Fibroblast of peridontal ligament (primary cell): ENCODE results near the gene ABHD14A.

Source experiments
- DNase-seq: peaks from one replicate; pipeline ENCODE4 v3.0.0-alpha.2; 2010; ENCODE audit errors: extremely low read depth

ABHD14A gene

GRCh38 chr3:51957520-51958205 lies 17.2 kb upstream of the ABHD14A start:
- no peak for DNase-seq

GRCh38 chr3:51958603-51959521 lies 16.0 kb upstream of the ABHD14A start:
- DNase-seq, result no peak

GRCh38 chr3:51959651-51960050 lies 15.2 kb upstream of the ABHD14A start:
- DNase-seq, result no peak

- DNase-seq, result no peak
Measured at GRCh38 chr3:51960386-51960785, 14.5 kb upstream of the ABHD14A start.

GRCh38 chr3:51961011-51961410 lies 13.9 kb upstream of the ABHD14A start:
- no peak for DNase-seq

- DNase-seq, result no peak
Measured at GRCh38 chr3:51961602-51962569, 13.0 kb upstream of the ABHD14A start.

GRCh38 chr3:51962854-51963530 lies 11.9 kb upstream of the ABHD14A start:
- DNase-seq, result no peak

- DNase-seq, result no peak
Measured at GRCh38 chr3:51963951-51964451, 10.9 kb upstream of the ABHD14A start.

- DNase-seq, result no peak
Measured at GRCh38 chr3:51964521-51964920, 10.3 kb upstream of the ABHD14A start.

- DNase-seq, result no peak
Measured at GRCh38 chr3:51966016-51966415, 8.8 kb upstream of the ABHD14A start.

GRCh38 chr3:51966486-51966885 lies 8.4 kb upstream of the ABHD14A start:
- no peak for DNase-seq

GRCh38 chr3:51966922-51967383 lies 7.9 kb upstream of the ABHD14A start:
- DNase-seq, result no peak

- DNase-seq, result no peak
Measured at GRCh38 chr3:51967384-51968169, 7.3 kb upstream of the ABHD14A start, which contains the start of gene PCBP4. TSS of gene PCBP4 (minus strand) at chr3:51967454. CDS start at chr3:51961240, 6,214 bp downstream.

- no peak for DNase-seq
Measured at GRCh38 chr3:51968170-51968775, 6.6 kb upstream of the ABHD14A start.

GRCh38 chr3:51968883-51969678 lies 5.8 kb upstream of the ABHD14A start:
- DNase-seq, result no peak

- DNase-seq, result no peak
Measured at GRCh38 chr3:51969841-51970240, 5.0 kb upstream of the ABHD14A start.

GRCh38 chr3:51970606-51971300 lies 4.1 kb upstream of the ABHD14A start:
- DNase-seq, result no peak

- no peak for DNase-seq
Measured at GRCh38 chr3:51971350-51971749, 3.5 kb upstream of the ABHD14A start.
